Immature natural killer cell (primary cell): Measurements from ENCODE around the gene DEGS2. TPM values are rescaled to one million over a fixed set of nuclear protein-coding genes. Genes with fewer than 3 reads are reported as not detected.
A peak's percentile ranks its signal among the peaks of the same experiment; 100 is the strongest.
"Not testable (repeated sequence)": the region's sequence is repeated elsewhere in the genome, so short reads cannot be mapped to it uniquely, and the experiment has no call there.

Experiments
- DNase-seq, 3 donors: peaks; one replicate each; pipeline ENCODE4 v3.0.0; 2022; ENCODE audit warnings: mixed read lengths in 1 of 3
- H3K27ac Mint-ChIP-seq, 6 donors: one replicate each; pipeline ENCODE4 v1.8.0; 2020; ENCODE audit warnings: mixed read lengths in 6 of 6, mild to moderate bottlenecking in 5 of 6, inconsistent platforms in 4 of 6, moderate library complexity in 3 of 6
- H3K27me3 Mint-ChIP-seq, 3 donors: one replicate each; pipeline ENCODE4 v1.8.0; 2020 to 2021; ENCODE audit warnings: low read depth in 3 of 3, mild to moderate bottlenecking in 3 of 3, mixed read lengths in 3 of 3, moderate library complexity in 3 of 3, inconsistent platforms in 1 of 3
- H3K36me3 Mint-ChIP-seq, 3 donors: one replicate each; pipeline ENCODE4 v1.8.0; 2020; ENCODE audit warnings: mixed read lengths in 3 of 3, inconsistent platforms in 2 of 3, mild to moderate bottlenecking in 2 of 3
- H3K4me1 Mint-ChIP-seq, 2 donors: one replicate each; pipeline ENCODE4 v1.8.0; 2020; ENCODE audit warnings: inconsistent platforms in 2 of 2, mild to moderate bottlenecking in 2 of 2, mixed read lengths in 2 of 2, moderate library complexity in 1 of 2
- H3K4me3 Mint-ChIP-seq, 5 donors: one replicate each; pipeline ENCODE4 v1.8.0; 2020; ENCODE audit warnings: mild to moderate bottlenecking in 5 of 5, mixed read lengths in 5 of 5, inconsistent platforms in 3 of 5, moderate library complexity in 3 of 5
- H3K9me3 Mint-ChIP-seq, 6 donors: one replicate each; pipeline ENCODE4 v1.8.0; 2020; ENCODE audit warnings: mild to moderate bottlenecking in 6 of 6, mixed read lengths in 6 of 6, inconsistent platforms in 4 of 6, moderate library complexity in 3 of 6
- polyA plus RNA-seq, 3 donors: library from polyadenylated mRNA; unstranded; fragments of 300-500 nt; fragmentation: Illumina TruSeq; gene quantifications; one replicate each; pipeline ENCODE4 v1.2.3, GENCODE V29; 2021

The DEGS2 gene
- polyA plus RNA-seq: 10 to 100 TPM in 2 of 3 donors, 1 to 10 TPM in 1; 7.8 to 21.7 (median 12.1) TPM

DNA sequence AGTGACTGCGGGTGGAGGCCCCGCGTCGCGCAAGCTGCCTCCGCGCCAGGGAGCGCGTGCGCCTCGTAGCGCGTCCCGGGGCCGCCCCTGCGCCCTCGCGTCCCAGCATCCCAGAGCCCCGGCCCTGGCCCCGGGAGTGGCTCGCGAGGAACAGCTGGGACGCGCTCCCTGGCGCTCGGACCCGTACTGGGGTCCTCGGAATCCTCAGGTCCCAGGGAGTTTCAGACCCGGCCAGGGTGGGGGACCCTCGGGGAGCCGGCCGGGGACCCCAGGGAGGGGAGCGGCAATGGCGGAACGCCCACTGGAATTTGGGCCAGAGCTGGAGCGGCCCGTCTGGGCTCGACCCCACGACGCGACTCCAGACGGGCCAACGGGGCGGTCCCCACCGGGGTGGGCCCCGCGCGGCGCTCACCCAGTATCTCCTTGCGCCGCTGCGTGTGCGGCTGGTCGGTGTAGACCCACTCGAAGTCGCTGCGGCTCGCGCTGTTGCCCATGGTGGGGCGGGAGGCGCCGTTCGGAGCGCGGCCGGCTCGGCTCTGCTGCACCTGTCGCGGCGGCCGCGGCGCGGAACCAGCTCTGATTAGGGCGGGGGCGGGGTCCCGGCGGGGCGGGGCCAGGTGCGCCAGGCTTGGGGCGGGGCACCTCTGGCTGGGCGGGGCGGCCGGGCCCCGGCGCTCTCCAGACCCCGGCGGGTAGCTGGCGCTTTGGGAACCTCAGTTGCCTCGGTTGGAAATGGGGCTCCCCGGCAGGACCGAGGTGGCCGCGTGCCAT, at the start of gene DEGS2:
Gene DEGS2, minus strand, starts transcription at position 552 of the 771 bp plus-strand sequence. Its CDS starts 58 bp downstream, at position 494.
- no peak for DNase-seq
- Mint-ChIP-seq H3K4me3 (peak within 1 kb of the TSS; percentile 45 to 71 (median 60)), H3K9me3 (peaks cover 2 to 8% (median 4%) of the 10 kb centered on the region in 6 donors), H3K27ac (no peak within 1 kb of the TSS), H3K4me1 (peaks cover 4 to 10% of the 10 kb centered on the region in 2 donors), H3K27me3 (peaks cover 4 to 19% (median 13%) of the 10 kb centered on the region in 3 donors), H3K36me3 (peaks cover 0 to 3% (median 0%) of the 10 kb centered on the region in 3 donors)

DNA sequence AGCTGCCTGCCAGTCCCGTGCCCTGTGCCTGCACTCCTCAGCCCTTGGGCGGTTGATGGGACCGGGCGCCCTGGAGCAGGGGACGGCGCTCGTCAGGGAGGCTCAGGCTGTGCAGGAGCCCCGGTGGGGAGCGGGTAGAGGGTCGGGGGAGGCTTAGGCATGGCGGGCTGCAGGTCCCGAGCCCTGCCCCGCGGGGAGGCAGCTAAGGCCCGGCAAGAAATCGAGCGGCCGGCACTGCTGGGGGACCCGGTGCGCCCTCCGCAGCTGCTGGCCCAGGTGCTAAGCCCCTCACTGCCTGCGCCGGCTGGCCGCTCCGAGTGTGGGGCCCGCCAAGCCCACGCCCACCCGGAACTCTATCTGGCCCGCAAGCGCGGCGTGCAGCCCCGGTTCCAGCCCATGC, 48.7 kb upstream of the DEGS2 start:
- not testable (repeated sequence) for H3K36me3 Mint-ChIP-seq, H3K4me1 Mint-ChIP-seq, H3K4me3 Mint-ChIP-seq, H3K9me3 Mint-ChIP-seq, DNase-seq, H3K27ac Mint-ChIP-seq
- peaks cover 0 to 13% (median 4%) of the 10 kb centered on the region in 3 donors for H3K27me3 Mint-ChIP-seq

DNA sequence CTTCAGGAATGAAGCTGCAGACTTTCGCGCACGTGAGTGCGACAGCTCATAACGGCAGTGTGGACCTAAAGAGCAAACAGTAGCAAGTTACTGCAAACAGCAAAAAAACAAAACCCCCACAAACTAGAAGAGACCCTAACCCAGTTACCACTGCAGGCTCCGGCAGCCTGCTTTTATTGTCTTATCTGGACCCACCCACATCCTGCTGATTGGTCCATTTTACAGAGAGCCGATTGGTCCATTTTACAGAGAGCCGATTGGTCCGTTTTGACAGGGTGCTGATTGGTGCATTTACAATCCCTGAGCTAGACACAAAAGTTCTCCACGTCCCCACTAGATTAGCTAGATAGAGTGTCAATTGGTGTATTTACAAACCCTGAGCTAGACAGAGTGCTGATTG, 48.1 kb upstream of the DEGS2 start:
- not testable (repeated sequence) for H3K36me3 Mint-ChIP-seq, H3K4me1 Mint-ChIP-seq, H3K4me3 Mint-ChIP-seq, H3K27ac Mint-ChIP-seq, DNase-seq, H3K9me3 Mint-ChIP-seq
- H3K27me3 Mint-ChIP-seq: peaks cover 0 to 11% (median 3%) of the 10 kb centered on the region in 3 donors

DNA sequence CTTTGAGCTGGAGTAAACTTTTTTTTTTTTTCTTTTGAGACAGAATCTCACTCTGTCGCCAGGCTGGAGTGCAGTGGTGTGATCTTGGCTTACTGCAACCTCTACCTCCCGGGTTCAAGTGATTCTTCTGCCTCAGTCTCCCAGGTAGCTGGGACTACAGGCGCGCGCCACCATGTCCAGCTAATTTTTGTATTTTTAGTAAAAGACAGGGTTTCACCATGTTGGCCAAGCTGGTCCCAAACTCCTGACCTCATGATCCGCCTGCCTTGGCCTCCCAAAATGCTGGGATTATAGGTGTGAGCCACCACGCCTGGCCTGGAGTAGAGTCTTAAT, 45.4 kb upstream of the DEGS2 start:
- not testable (repeated sequence) for DNase-seq, H3K27ac Mint-ChIP-seq, H3K36me3 Mint-ChIP-seq, H3K9me3 Mint-ChIP-seq, H3K4me3 Mint-ChIP-seq, H3K4me1 Mint-ChIP-seq
- H3K27me3 Mint-ChIP-seq: peaks cover 0 to 11% (median 3%) of the 10 kb centered on the region in 3 donors

DNA sequence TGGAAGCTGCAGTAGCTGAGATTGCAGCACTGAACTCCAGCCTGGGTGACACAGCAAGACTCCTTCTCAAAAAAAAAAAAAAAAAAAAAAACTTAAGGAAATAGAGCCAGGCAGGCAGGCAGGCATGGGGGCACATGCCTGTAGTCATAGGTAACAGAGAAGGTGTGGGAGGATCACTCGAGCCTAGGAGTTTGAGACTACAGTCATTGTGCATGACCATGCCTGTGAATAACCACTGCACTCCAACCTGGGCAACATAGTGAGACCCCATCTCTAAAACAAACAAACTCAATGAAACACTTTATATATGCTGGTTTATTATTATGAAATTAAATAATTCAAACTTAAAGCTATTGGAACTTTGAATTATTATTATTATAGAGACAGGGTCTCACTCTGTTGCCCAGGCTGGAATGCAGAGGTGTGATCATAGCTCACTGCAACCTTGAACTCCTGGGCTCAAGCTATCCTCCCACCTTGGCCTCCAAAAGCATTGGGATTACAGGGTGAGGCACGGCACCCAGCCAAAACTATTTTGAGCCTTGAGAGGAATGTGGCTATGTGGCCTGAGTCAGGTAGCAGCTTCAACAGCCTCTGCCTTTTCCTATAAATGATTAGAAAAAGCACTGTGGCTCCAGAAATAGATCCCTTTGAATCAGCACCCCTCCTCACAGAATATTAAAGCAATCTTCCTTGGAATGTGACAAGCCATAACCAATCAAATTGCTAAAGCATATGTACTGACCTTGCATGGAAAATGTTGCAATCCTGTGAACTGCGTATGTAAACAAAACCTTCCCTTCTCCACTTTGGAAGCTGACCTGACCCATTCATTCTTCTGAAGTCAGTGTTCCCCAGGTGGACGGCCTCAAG, 44.8 kb upstream of the DEGS2 start:
- Mint-ChIP-seq H3K4me1 (no peaks in the 10 kb centered on the region), H3K4me3 (no peak overlapping the region)
- DNase-seq: no peak

DNA sequence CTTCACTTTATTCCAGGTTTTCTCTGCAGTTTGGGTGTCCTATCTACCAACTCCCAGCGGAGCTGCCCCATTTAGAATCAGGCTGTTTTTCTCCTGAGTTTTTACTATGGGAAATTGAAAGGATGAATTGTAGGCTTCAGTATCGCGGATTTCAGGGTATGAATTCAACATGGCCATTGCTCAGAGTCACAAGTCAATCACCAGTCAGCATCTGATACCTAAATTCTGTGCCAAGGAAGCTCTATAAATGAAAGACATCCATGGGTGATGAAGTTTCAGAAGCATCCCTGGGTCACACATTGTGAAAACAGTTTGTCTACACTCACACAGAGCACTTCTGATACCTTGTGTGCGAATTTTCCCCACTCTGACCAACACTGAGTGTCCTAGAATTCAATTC, 43.7 kb upstream of the DEGS2 start:
- DNase-seq: no peak
- H3K36me3 Mint-ChIP-seq: no peaks in the 10 kb centered on the region
- no peak overlapping the region for H3K27ac Mint-ChIP-seq
- H3K27me3 Mint-ChIP-seq: peaks cover 0 to 11% (median 3%) of the 10 kb centered on the region in 3 donors
- H3K4me3 Mint-ChIP-seq: no peak overlapping the region
- no peaks in the 10 kb centered on the region for H3K4me1 Mint-ChIP-seq
- H3K9me3 Mint-ChIP-seq: no peaks in the 10 kb centered on the region

More for the DNA sequence above, 44.8 kb upstream of the DEGS2 start:
- H3K27ac Mint-ChIP-seq: no peak overlapping the region
- peaks cover 0 to 11% (median 3%) of the 10 kb centered on the region in 3 donors for H3K27me3 Mint-ChIP-seq
- H3K36me3 Mint-ChIP-seq: no peaks in the 10 kb centered on the region
- no peaks in the 10 kb centered on the region for H3K9me3 Mint-ChIP-seq

DNA sequence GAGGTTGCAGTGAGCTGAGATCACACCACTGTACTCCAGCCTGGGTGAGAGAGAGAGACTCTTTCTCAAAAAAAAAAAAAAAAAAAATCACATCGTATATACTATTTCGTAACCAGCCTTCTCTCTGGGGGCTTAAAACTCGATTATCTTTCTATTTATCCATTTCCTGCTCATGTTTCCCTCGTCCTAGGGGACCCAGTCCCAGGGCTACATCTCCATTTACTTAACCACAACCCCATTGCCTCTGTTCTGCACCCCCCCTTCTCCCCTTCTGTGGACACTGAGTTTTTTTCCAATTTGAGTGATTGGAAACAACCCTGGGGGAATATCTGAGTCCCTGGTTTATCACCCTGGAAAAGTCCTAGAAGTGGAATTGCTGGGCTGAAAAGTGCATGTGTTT, 43.3 kb upstream of the DEGS2 start:
- Mint-ChIP-seq H3K36me3 (no peaks in the 10 kb centered on the region), H3K4me3 (no peak overlapping the region), H3K27ac (no peak overlapping the region), H3K27me3 (peaks cover 0 to 11% (median 3%) of the 10 kb centered on the region in 3 donors), H3K4me1 (no peaks in the 10 kb centered on the region), H3K9me3 (no peaks in the 10 kb centered on the region)
- no peak for DNase-seq

DNA sequence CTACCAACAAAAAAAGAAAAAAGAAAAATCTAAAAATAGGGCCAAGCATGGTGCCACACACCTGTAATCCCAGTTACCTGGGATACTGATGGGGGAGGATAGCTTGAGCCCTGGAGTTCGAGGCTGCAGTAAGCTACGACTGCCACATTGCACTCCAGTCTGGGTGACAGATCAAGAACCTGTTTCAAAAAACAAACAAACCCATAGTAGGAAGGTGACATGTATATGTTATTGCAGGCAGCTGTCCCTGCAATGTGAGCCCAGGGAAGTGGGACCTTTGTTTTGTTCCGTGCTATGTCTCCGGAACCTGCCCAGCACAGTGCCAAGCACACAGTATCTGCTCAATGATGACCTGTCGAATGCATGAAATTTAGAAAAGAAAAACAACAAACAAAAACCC, 42.3 kb upstream of the DEGS2 start:
- Mint-ChIP-seq H3K9me3 (no peaks in the 10 kb centered on the region), H3K4me1 (no peaks in the 10 kb centered on the region), H3K36me3 (no peaks in the 10 kb centered on the region), H3K27me3 (peaks cover 0 to 4% (median 0%) of the 10 kb centered on the region in 3 donors), H3K27ac (no peak overlapping the region), H3K4me3 (no peak overlapping the region)
- no peak for DNase-seq

DNA sequence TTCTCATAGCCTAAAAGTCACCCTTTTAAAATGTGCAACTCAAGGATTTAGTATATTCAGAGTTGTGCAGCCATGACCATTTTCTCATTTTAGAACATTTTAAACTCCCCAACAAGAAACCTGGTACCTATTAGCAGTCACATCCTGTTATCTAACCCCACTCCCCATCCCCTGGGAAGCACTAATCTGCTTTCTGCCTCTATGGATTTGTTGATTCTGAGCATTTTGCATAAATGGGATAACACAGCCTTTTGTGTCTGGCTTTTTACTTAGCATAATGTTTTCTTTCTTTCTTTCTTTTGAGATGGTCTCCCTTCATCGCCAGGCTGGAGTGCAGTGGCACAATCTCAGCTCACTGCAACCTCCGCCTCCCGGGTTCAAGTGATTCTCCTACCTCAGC, 40.9 kb upstream of the DEGS2 start:
- Mint-ChIP-seq H3K27me3 (peaks cover 0 to 3% (median 0%) of the 10 kb centered on the region in 3 donors), H3K9me3 (no peaks in the 10 kb centered on the region), H3K36me3 (no peaks in the 10 kb centered on the region), H3K4me1 (no peaks in the 10 kb centered on the region), H3K4me3 (no peak overlapping the region), H3K27ac (no peak overlapping the region)
- no peak for DNase-seq

DNA sequence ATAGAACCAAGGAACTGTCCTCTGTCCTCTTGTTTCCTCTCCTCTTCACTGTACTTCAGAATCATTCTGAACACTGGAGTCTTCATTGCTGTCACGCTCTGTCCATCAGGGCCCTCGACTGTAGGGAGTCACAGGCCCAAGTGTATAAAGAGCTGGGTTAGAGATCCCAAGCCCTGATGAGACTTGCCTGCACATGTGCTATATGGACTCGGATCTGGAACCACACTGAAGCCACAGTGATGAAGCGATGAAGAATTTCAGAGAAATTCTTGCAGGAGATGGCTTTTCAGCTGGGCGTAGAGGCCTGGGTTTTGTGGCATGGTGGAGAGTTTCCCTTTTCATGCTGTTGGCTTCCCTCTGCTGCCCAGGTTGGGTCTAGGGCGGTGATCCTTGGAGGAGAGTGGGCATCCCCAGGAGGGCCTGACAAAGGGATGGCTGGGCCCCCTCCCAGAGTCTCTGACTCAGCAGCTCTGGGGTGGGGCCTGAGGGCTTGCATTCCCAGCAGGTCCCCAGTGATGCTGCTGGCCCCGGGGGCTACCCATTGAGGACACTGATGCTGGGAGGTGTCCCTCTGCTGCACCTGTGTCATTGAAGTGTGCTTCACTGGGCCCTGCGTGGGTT, 39.9 kb upstream of the DEGS2 start:
- no peaks in the 10 kb centered on the region for H3K36me3 Mint-ChIP-seq

DNA sequence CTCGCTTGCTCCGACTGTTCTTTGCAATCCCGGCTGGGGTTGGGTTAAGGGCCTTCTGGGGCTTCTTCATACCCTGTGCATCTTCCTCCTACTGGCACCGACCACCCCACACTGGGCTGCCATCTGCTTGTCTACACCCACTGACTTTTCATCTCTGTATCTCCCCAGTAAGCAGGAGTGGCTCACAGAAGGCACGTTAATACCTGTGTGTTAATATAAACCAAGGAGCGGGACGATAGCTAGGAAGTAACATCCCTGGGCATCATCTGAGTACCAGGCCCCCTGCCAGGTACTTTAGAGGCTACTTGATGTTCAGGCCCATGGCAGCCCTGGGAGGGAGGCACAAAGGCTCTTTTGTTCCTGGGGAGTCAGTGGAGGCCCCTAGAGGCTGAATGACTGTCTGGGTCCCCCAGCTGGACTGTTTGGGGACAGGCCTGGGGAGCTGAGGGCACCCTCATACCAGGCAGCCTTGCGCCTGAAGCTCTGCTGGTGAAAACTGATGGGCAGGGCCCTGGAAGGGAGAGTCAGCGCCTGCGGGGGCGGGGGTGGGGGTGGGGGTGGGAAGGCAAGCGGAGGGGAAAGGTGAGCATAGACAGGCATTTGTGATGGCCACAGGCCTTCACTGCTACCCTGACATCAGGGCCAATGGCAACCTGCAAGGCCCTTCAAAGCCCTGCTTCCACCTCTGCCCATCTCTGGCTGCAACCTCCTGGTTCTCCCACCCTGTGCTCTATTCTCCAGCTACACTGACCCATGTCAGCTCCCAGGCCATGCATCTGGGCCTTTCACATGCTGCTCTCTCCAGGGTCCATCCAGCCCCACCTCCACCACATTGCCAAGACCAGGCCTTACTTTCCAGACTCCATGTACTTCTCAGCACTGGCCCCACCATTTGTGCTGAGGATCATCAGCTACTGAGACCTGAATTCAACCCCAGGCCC, 34.2 kb upstream of the DEGS2 start:
- Mint-ChIP-seq H3K4me1 (peaks cover 7 to 15% of the 10 kb centered on the region in 2 donors), H3K36me3 (peaks cover 0 to 2% (median 0%) of the 10 kb centered on the region in 3 donors), H3K4me3 (peak overlapping the region; percentile 70 to 82 (median 80)), H3K27me3 (peaks cover 0 to 5% (median 0%) of the 10 kb centered on the region in 3 donors), H3K9me3 (no peaks in the 10 kb centered on the region), H3K27ac (peak overlapping the region; percentile 71 to 95 (median 90))
- peak in 1 of 3 donors; percentile 9 for DNase-seq

More for the DNA sequence above, 39.9 kb upstream of the DEGS2 start:
- Mint-ChIP-seq H3K27me3 (no peaks in the 10 kb centered on the region), H3K27ac (no peak overlapping the region), H3K4me1 (peaks cover 0 to under 1% of the 10 kb centered on the region in 2 donors), H3K4me3 (no peak overlapping the region), H3K9me3 (no peaks in the 10 kb centered on the region)
- no peak for DNase-seq

DNA sequence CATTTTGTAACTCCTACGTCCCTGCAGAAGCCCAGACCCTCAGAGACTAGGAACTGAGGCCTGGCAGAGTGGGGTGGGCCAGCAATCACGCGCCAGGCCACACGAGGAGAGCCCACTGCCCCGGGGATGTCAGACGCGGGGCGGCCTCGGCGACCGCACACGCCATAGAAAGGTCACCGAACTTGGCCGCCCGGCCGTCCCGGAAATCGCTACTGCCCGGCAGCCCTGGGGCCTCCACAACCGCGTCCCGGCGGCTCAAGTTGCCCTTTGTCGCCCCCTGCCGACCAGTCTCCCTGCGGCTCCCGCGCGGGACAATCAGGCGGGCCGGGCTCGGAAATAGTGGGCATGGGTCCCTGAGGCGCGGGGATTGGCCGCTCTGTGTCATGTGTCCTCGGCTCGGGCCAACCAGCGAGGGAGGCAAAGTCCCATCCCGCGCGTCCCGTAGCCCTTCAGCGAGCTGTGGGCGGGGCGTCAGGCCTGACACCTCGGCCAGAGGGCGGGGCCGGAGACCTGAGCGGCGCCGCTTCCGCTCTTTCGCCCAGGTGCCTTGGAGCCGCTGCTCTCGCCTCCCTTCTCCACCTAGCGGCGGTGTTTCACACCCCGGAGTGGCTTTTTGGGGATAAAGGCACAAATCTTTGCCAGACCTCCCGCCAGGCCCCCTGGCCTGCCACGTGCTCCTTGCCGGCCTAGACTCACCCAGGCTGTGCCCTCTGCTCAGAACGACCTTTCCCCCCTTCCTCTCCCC, 33.4 kb upstream of the DEGS2 start:
- H3K27me3 Mint-ChIP-seq: peaks cover 0 to 5% (median 0%) of the 10 kb centered on the region in 3 donors

More for the DNA sequence above, 33.4 kb upstream of the DEGS2 start:
- Mint-ChIP-seq H3K4me3 (peak overlapping the region; percentile 70 to 82 (median 80)), H3K36me3 (peaks cover 0 to 4% (median 0%) of the 10 kb centered on the region in 3 donors), H3K9me3 (no peaks in the 10 kb centered on the region), H3K4me1 (peaks cover 7 to 15% of the 10 kb centered on the region in 2 donors), H3K27ac (peak overlapping the region; percentile 71 to 95 (median 90))
- peak; percentile 100 for DNase-seq
